HL-60 (cell line): ENCODE data around the gene PIM2.

Source experiments
- DNase-seq, 2 experiments: peaks; one replicate each; pipeline ENCODE4 v3.0.0-alpha.2; 2010 to 2020; ENCODE audit warnings: low read depth in 1 of 2, low spot score in 1 of 2
- H3K27ac ChIP-seq: fragments of 250-450 bp; sonication (Bioruptor Pico); replicated peaks from 2 replicates; pipeline ENCODE4 v1.5.1; 2020; ENCODE audit warnings: mild to moderate bottlenecking, moderate library complexity
- H3K27me3 ChIP-seq: fragments of 250-450 bp; sonication (Bioruptor Pico); 2 replicates; pipeline ENCODE4 v1.5.1; 2021; ENCODE audit warnings: mild to moderate bottlenecking, moderate library complexity; ENCODE audit not compliant: insufficient read depth, poor library complexity, severe bottlenecking
- H3K4me3 ChIP-seq: replicated peaks from 2 replicates; pipeline ENCODE4 v1.5.1; 2011; ENCODE audit warnings: mild to moderate bottlenecking, control low read depth, low read length; ENCODE audit not compliant: insufficient read depth
- CTCF ChIP-seq: IDR thresholded peaks from one replicate; pipeline ENCODE4 v1.5.1; 2011; ENCODE audit warnings: low read length, control low read depth, inconsistent platforms; ENCODE audit not compliant: insufficient read depth
- GABPA ChIP-seq: IDR thresholded peaks from 2 replicates; pipeline ENCODE4 v1.6.1; 2012; ENCODE audit warnings: low read depth
- POLR2AphosphoS5 ChIP-seq: IDR thresholded peaks from 2 replicates; pipeline ENCODE4 v1.6.1; 2012; ENCODE audit warnings: low read depth
- SPI1 ChIP-seq: IDR thresholded peaks from 2 replicates; pipeline ENCODE4 v1.6.1; 2012; ENCODE audit warnings: low read depth, mild to moderate bottlenecking, borderline replicate concordance
- TF ChIP-seq, protein P1 (sequence below): IDR thresholded peaks from 2 replicates; pipeline ENCODE4 v1.6.1; 2012; ENCODE audit warnings: low read depth; ENCODE audit not compliant: insufficient replicate concordance

The PIM2 gene

GRCh38 chrX:48897625-48898306 is 21.1 kb downstream of the PIM2 start, which contains the start of the genes PQBP1 and TIMM17B:
Gene PQBP1, plus strand, starts transcription at chrX:48897930. Its CDS starts 580 bp downstream, at chrX:48898510.
Gene TIMM17B, minus strand, starts transcription at chrX:48897768. Its CDS starts 19 bp downstream, at chrX:48897749.
- no peaks in the 10 kb centered on the region for H3K27me3 ChIP-seq
- DNase-seq: peak; percentile 94
- TF ChIP-seq CTCF (no peak), POLR2AphosphoS5 (peak; percentile 88), SPI1 (peak; percentile 41; the same call in 1 of the 2 replicates)
- peak within 1 kb of the TSS; percentile 79 for H3K4me3 ChIP-seq
- H3K27ac ChIP-seq: peak within 1 kb of the TSS; percentile 95

DNA sequence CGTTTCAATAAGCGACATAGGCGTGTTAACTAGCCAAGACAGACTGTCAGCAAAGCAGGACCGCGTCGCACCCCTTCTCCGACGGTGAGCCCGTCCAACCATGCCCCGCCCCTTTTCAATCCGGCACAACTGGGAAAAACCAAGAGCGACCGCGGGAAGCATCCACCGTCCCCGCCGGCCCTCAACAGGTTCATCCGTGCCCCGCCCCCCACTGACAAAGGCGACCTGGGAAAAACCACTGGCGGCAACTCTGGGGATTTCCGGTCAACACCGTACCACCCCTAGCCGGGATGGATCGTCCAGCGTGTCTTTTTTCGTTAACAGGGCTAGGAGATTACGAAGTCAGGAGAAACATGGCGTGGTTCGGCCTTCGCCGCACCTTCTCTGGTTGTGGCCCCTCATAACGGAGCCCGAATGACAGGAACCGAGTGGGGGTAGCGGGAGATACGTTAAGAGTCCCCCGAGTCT is 21.6 kb downstream of the PIM2 start:
- peak; percentile 59 to 74 for DNase-seq
- peak overlapping the region; percentile 79 for H3K4me3 ChIP-seq

GRCh38 chrX:48896611-48897011 is 22.2 kb downstream of the PIM2 start:
- Histone ChIP-seq H3K27ac (peak overlapping the region; percentile 95), H3K4me3 (peak overlapping the region; percentile 79), H3K27me3 (no peaks in the 10 kb centered on the region)
- peak; percentile 21 to 64 for DNase-seq
- TF ChIP-seq, protein P1, sequence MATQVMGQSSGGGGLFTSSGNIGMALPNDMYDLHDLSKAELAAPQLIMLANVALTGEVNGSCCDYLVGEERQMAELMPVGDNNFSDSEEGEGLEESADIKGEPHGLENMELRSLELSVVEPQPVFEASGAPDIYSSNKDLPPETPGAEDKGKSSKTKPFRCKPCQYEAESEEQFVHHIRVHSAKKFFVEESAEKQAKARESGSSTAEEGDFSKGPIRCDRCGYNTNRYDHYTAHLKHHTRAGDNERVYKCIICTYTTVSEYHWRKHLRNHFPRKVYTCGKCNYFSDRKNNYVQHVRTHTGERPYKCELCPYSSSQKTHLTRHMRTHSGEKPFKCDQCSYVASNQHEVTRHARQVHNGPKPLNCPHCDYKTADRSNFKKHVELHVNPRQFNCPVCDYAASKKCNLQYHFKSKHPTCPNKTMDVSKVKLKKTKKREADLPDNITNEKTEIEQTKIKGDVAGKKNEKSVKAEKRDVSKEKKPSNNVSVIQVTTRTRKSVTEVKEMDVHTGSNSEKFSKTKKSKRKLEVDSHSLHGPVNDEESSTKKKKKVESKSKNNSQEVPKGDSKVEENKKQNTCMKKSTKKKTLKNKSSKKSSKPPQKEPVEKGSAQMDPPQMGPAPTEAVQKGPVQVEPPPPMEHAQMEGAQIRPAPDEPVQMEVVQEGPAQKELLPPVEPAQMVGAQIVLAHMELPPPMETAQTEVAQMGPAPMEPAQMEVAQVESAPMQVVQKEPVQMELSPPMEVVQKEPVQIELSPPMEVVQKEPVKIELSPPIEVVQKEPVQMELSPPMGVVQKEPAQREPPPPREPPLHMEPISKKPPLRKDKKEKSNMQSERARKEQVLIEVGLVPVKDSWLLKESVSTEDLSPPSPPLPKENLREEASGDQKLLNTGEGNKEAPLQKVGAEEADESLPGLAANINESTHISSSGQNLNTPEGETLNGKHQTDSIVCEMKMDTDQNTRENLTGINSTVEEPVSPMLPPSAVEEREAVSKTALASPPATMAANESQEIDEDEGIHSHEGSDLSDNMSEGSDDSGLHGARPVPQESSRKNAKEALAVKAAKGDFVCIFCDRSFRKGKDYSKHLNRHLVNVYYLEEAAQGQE: no peak
- TF ChIP-seq GABPA (no peak), SPI1 (no peak), POLR2AphosphoS5 (no peak), CTCF (no peak)

More for the DNA sequence above, 21.6 kb downstream of the PIM2 start:
- TF ChIP-seq, protein P1: no peak
- TF ChIP-seq SPI1 (no peak), CTCF (no peak), POLR2AphosphoS5 (no peak; the same call in 1 of the 2 replicates), GABPA (no peak)
- H3K27me3 ChIP-seq: no peaks in the 10 kb centered on the region
- H3K27ac ChIP-seq: peak overlapping the region; percentile 95
